T-cell (primary cell): Measurements from ENCODE around the gene ITGA4. TPM values are rescaled to one million over a fixed set of nuclear protein-coding genes. Genes with fewer than 3 reads are reported as not detected.

Experiments used
- ATAC-seq, 4 experiments: fragments of 200-7000 bp in 3 of 4; fragments of 150-1000 bp in 1 of 4; cut with Tn5 transposase; replicated peaks in 1 of 4; 1 replicate in 3 of 4; 2 replicates in 1 of 4; pipeline ENCODE4 v1.10.0; 2021; ENCODE audit warnings: moderate library complexity in 3 of 4, mild to moderate bottlenecking in 2 of 4, moderate number of reproducible peaks in 1 of 4
- CTCF ChIA-PET, 2 donors: fragments of 300-600 bp; sonication (Branson Sonifier 250); formaldehyde crosslinking; loops; one replicate each; lab custom pipeline; 2022; ENCODE audit warnings: antibody characterized with exemption in 2 of 2; lab: Charles Lee
- POLR2A ChIA-PET, 2 donors: fragments of 300-600 bp; sonication (Branson Sonifier 250); formaldehyde crosslinking; loops; one replicate each; lab custom pipeline; 2022; ENCODE audit warnings: antibody characterized with exemption in 2 of 2; lab: Charles Lee
- DNase-seq, 35 experiments: peaks; one replicate each; pipeline versions ENCODE4 v3.0.0 to v3.0.0-alpha.2; 2013 to 2023
- H3K27ac ChIP-seq: one replicate; pipeline ENCODE4 v1.5.1; 2013; ENCODE audit warnings: low read length
- H3K27me3 ChIP-seq, 2 experiments: replicated peaks in 1 of 2; 1 replicate in 1 of 2; 2 replicates in 1 of 2; pipeline versions ENCODE4 v1.6.1 to v1.7.0; 2013; ENCODE audit warnings: low read length in 1 of 2, mixed read lengths in 1 of 2; ENCODE audit not compliant: control insufficient read depth in 2 of 2, insufficient read depth in 2 of 2; ENCODE audit errors: extremely low read depth in 1 of 2
- H3K36me3 ChIP-seq, 2 donors: 1 replicate in 1 of 2; 2 replicates in 1 of 2; pipeline versions ENCODE4 v1.6.1 to v1.7.0; 2013; ENCODE audit warnings: low read length in 1 of 2; ENCODE audit not compliant: control insufficient read depth in 2 of 2, insufficient read depth in 1 of 2; ENCODE audit errors: extremely low read depth in 1 of 2
- H3K4me1 ChIP-seq, 2 experiments: 1 replicate in 1 of 2; 2 replicates in 1 of 2; pipeline versions ENCODE4 v1.6.1 to v1.7.0; 2013; ENCODE audit warnings: low read length in 2 of 2, mixed read lengths in 1 of 2; ENCODE audit not compliant: insufficient read depth in 2 of 2, control insufficient read depth in 1 of 2; ENCODE audit errors: extremely low read depth in 1 of 2
- H3K4me3 ChIP-seq, 2 donors: 1 replicate in 1 of 2; 2 replicates in 1 of 2; pipeline versions ENCODE4 v1.5.1 to v1.7.0; 2013; ENCODE audit warnings: mild to moderate bottlenecking in 2 of 2, low read length in 1 of 2, moderate library complexity in 1 of 2; ENCODE audit not compliant: control insufficient read depth in 1 of 2; ENCODE audit errors: extremely low read depth in 1 of 2
- H3K9me3 ChIP-seq: 2 replicates; pipeline ENCODE4 v1.7.0; 2013
- H3K27ac Mint-ChIP-seq, 2 donors: one replicate each; pipeline ENCODE4 v1.8.0; 2020 to 2021; ENCODE audit warnings: mild to moderate bottlenecking in 2 of 2, mixed read lengths in 2 of 2
- H3K27me3 Mint-ChIP-seq, 2 donors: one replicate each; pipeline ENCODE4 v1.8.0; 2021 to 2022; ENCODE audit warnings: mixed read lengths in 2 of 2
- H3K36me3 Mint-ChIP-seq: one replicate; pipeline ENCODE4 v1.8.0; 2021; ENCODE audit warnings: mixed read lengths
- H3K4me1 Mint-ChIP-seq, 3 donors: one replicate each; pipeline ENCODE4 v1.8.0; 2020 to 2022; ENCODE audit warnings: mixed read lengths in 3 of 3, mild to moderate bottlenecking in 1 of 3
- H3K4me3 Mint-ChIP-seq, 3 donors: one replicate each; pipeline ENCODE4 v1.8.0; 2020 to 2022; ENCODE audit warnings: mild to moderate bottlenecking in 3 of 3, mixed read lengths in 3 of 3, moderate library complexity in 3 of 3
- H3K9me3 Mint-ChIP-seq, 3 donors: one replicate each; pipeline ENCODE4 v1.8.0; 2020 to 2022; ENCODE audit warnings: mixed read lengths in 3 of 3
- WGBS: methylation state at CpG from one replicate; pipeline ENCODE4 v1.1.5; 2013; ENCODE audit warnings: missing lambda C conversion rate; ENCODE audit not compliant: insufficient coverage; 5-methylcytosine and 5-hydroxymethylcytosine counted together
- total RNA-seq, 35 experiments: library from RNA in 6 of 35; stranded (reverse) in 6 of 35; fragments of 120-200 nt in 1 of 35; gene quantifications; one replicate each; pipeline versions ENCODE4 v1.2.1 to v1.2.4 and lab custom pipeline; 2013 to 2026

Gene ITGA4
- total RNA-seq, 5 donors from 2014 or later (not counting 1 experiment from before 2014, with no cell fraction given), result 150 to 318 (median 255) TPM

DNA sequence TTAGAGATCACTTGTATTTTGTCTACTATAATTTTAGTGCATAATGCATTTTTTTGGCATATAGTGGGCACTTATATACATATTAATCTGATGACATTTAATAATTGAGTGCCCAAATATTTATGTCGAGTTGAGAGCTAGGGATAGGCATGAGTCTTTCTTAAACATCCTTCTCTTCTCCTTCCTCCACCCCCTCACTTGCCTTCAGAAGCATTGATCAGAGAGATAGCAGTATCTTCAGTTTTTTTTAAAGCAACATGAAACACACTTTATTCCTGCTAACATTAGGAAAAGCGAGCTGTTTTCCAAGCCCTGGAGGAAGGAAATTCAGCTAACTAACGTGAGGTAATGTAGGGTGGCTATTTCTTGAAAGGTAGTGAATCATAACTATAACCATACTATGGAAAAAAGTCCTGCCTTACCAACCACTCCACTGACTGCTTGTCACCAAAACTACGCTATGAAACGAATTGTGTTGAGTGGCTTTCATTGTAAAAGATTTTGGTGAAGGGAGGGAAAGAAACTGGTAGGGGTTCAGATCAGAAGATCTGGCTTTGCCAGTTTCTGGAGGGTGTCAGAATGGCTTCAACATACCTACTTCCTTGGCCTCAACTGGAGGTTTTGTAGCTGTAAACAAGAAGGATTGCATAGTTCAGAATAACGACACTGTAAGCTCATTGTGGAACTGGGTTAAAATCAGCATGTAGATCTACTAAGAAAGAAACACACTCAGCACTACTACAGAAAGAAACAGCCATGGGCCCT is 2.3 kb upstream of the ITGA4 start:
- CTCF ChIA-PET, result interaction anchor here in 1 of 2 donors (0.7 to 1.6 kb wide), 5 partner anchors 12 to 349 kb away, joined by 3 to 8 read pairs (median 4); no protein-coding TSS in a partner anchor
- WGBS, result no CpG with 5 or more reads among the region's 6 CpGs
- Histone ChIP-seq H3K36me3 (no peaks in the 10 kb centered on the region), H3K4me1 (peaks cover 17 to 29% of the 10 kb centered on the region in 2 experiments), H3K4me3 (no peak overlapping the region), H3K27me3 (no peaks in the 10 kb centered on the region), H3K27ac (peak overlapping the region; percentile 98), H3K9me3 (no peaks in the 10 kb centered on the region)
- H3K27me3 Mint-ChIP-seq, result no peaks in the 10 kb centered on the region
- POLR2A ChIA-PET, result interaction anchor here (0.6 to 0.9 kb wide), 2 partner anchors 16 to 209 kb away, joined by 3 to 7 read pairs; no protein-coding TSS in a partner anchor
- H3K36me3 Mint-ChIP-seq, result peaks cover 16% of the 10 kb centered on the region
- peaks cover 35 to 49% (median 36%) of the 10 kb centered on the region in 3 donors for H3K4me1 Mint-ChIP-seq
- H3K4me3 Mint-ChIP-seq, result peak overlapping the region in 1 of 3 donors; percentile 94
- ATAC-seq (no peak), DNase-seq (peak in 1 of 35 experiments; percentile 22)
- no peaks in the 10 kb centered on the region for H3K9me3 Mint-ChIP-seq
- peak overlapping the region; percentile 94 for H3K27ac Mint-ChIP-seq

DNA sequence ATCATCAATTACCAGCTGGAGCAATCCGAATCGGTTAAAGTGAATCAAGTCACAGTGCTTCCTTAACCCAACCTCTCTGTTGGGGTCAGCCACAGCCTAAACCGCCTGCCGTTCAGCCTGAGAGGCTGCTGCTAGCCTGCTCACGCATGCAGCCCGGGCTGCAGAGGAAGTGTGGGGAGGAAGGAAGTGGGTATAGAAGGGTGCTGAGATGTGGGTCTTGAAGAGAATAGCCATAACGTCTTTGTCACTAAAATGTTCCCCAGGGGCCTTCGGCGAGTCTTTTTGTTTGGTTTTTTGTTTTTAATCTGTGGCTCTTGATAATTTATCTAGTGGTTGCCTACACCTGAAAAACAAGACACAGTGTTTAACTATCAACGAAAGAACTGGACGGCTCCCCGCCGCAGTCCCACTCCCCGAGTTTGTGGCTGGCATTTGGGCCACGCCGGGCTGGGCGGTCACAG is 496 bp upstream of the ITGA4 start:
- 0% methylated on average over 13 of the region's 17 CpGs for WGBS
- H3K27ac ChIP-seq, result peak overlapping the region; percentile 98
- CTCF ChIA-PET, result interaction anchor here (0.6 to 4.2 kb wide), 11 partner anchors 10 to 352 kb away, joined by 3 to 37 read pairs (median 3); no protein-coding TSS in a partner anchor
- H3K4me1 Mint-ChIP-seq, result peaks cover 40 to 67% (median 49%) of the 10 kb centered on the region in 3 donors
- H3K27ac Mint-ChIP-seq, result peak overlapping the region; percentile 94
- no peaks in the 10 kb centered on the region for H3K27me3 ChIP-seq
- H3K36me3 Mint-ChIP-seq, result peaks cover 25% of the 10 kb centered on the region
- no peaks in the 10 kb centered on the region for H3K36me3 ChIP-seq
- no peaks in the 10 kb centered on the region for H3K9me3 ChIP-seq
- peaks cover 17 to 39% of the 10 kb centered on the region in 2 experiments for H3K4me1 ChIP-seq
- H3K4me3 ChIP-seq, result peak overlapping the region; percentile 84 to 97
- ATAC-seq (peak; percentile 72 to 79 (median 78)), DNase-seq (peak; percentile 59 to 87 (median 73))
- POLR2A ChIA-PET, result interaction anchor here (0.6 kb wide), 2 partner anchors 259 to 266 kb away, joined by 3 read pairs; no protein-coding TSS in a partner anchor
- H3K4me3 Mint-ChIP-seq, result peak overlapping the region; percentile 90 to 97 (median 94)
- H3K27me3 Mint-ChIP-seq, result no peaks in the 10 kb centered on the region
- H3K9me3 Mint-ChIP-seq, result no peaks in the 10 kb centered on the region

DNA sequence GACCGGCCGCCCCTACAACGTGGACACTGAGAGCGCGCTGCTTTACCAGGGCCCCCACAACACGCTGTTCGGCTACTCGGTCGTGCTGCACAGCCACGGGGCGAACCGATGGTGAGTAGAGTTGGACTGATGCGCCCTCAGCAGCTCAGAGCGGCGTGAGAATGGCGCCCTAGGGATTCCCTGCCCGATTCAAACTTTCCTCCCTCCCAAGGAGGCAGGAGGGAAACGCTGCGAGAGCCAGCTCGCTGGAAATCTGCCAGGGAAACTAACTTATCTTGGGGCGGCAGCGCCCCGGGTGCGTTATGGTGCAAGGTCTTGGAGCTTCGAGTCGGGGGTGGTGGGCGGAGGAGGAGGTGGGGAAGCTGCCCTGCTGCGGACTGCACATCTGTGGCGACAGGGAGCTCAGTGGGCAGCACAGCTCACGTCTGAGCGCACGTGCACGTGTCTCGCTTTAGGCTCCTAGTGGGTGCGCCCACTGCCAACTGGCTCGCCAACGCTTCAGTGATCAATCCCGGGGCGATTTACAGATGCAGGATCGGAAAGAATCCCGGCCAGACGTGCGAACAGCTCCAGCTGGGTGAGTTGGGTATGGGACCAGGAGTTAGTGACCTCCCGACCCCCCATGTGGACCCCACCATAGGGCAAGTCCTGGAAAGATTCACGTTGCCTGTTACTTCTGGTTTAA is 697 bp downstream of the ITGA4 start:
- 0% methylated on average over 29 of the region's 45 CpGs for WGBS
- Histone ChIP-seq H3K9me3 (no peaks in the 10 kb centered on the region), H3K27ac (peak overlapping the region; percentile 88), H3K36me3 (peaks cover 0 to 3% of the 10 kb centered on the region in 2 donors), H3K4me1 (peaks cover 20 to 50% of the 10 kb centered on the region in 2 experiments), H3K27me3 (no peaks in the 10 kb centered on the region), H3K4me3 (peak overlapping the region; percentile 84 to 97)
- H3K9me3 Mint-ChIP-seq, result no peaks in the 10 kb centered on the region
- H3K27ac Mint-ChIP-seq, result peak overlapping the region; percentile 93 to 98
- POLR2A ChIA-PET, result interaction anchor here in 1 of 2 donors (0.6 to 1.2 kb wide), 6 partner anchors 9 to 334 kb away, joined by 3 to 6 read pairs (median 4); no protein-coding TSS in a partner anchor
- H3K4me1 Mint-ChIP-seq, result peaks cover 49 to 77% (median 55%) of the 10 kb centered on the region in 3 donors
- peak overlapping the region; percentile 90 to 97 (median 94) for H3K4me3 Mint-ChIP-seq
- H3K36me3 Mint-ChIP-seq, result peaks cover 27% of the 10 kb centered on the region
- no peaks in the 10 kb centered on the region for H3K27me3 Mint-ChIP-seq
- ATAC-seq (peak; percentile 10 to 23 (median 17)), DNase-seq (peak in 31 of 35 experiments; percentile 3 to 62 (median 34))
- CTCF ChIA-PET, result interaction anchor here (0.6 to 4.2 kb wide), 18 partner anchors 8 to 354 kb away, joined by 3 to 37 read pairs (median 3); no protein-coding TSS in a partner anchor

DNA sequence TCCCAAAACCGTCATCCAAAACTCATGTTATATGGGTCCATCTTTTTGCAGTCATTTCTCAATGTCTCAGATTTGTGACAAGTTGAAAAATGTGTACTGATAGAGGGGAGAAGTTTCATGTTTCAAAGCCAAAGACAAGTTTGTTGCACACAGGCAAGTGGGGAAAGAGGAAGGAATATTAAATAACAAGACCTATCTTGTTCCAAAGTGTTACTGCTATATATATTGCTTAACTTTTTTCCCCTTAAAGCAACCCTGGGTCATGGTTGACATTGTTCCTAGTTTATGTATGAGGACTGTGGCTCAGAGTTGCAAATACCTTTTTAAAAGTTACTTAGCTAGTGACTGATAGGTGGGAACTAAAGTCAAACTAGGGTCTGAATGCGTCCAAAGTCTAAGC is 1.7 kb downstream of the ITGA4 start:
- no peaks in the 10 kb centered on the region for H3K27me3 Mint-ChIP-seq
- ATAC-seq (no peak), DNase-seq (peak in 1 of 35 experiments; percentile 21)
- peaks cover 0 to 8% of the 10 kb centered on the region in 2 donors for H3K36me3 ChIP-seq
- H3K27ac ChIP-seq, result peak overlapping the region; percentile 88
- peak overlapping the region; percentile 93 to 98 for H3K27ac Mint-ChIP-seq
- no peaks in the 10 kb centered on the region for H3K9me3 ChIP-seq
- peak overlapping the region; percentile 90 to 97 (median 94) for H3K4me3 Mint-ChIP-seq
- ChIA-PET CTCF (interaction anchor here in 1 of 2 donors (0.5 to 4.2 kb wide), 5 partner anchors 8 to 358 kb away, joined by 4 to 37 read pairs (median 6); no protein-coding TSS in a partner anchor), POLR2A (interaction anchor here in 1 of 2 donors (0.6 kb wide), 1 partner anchor 148 kb away, joined by 3 read pairs; no protein-coding TSS in a partner anchor)
- H3K36me3 Mint-ChIP-seq, result peaks cover 35% of the 10 kb centered on the region
- H3K27me3 ChIP-seq, result no peaks in the 10 kb centered on the region
- H3K4me1 ChIP-seq, result peaks cover 24 to 60% of the 10 kb centered on the region in 2 experiments
- H3K4me3 ChIP-seq, result peak overlapping the region; percentile 84 to 97
- peaks cover 59 to 87% (median 65%) of the 10 kb centered on the region in 3 donors for H3K4me1 Mint-ChIP-seq
- H3K9me3 Mint-ChIP-seq, result no peaks in the 10 kb centered on the region
- WGBS, result no CpG with 5 or more reads among the region's 2 CpGs

DNA sequence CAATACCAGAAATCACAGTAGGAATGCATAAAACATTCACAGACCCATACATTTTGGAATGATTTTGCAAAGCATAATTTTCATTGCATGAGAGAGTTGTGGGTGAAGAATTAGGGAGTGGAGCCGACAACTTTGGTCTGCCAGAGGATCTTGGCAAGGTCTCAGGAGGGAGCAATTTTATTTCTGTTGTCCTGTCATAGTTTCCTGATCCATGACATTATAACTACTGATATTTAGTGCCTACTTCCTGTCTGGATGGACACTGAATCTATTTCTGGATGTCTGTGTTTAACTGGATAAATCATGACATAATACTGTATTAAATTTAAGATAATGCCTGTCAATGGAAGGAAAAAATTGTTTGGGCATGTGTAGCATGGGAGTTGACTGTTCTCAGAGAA is 2.4 kb downstream of the ITGA4 start:
- H3K4me1 ChIP-seq, result peaks cover 28 to 64% of the 10 kb centered on the region in 2 experiments
- POLR2A ChIA-PET, result interaction anchor here (0.6 to 0.7 kb wide), 2 partner anchors 155 to 444 kb away, joined by 3 to 5 read pairs; no protein-coding TSS in a partner anchor

More for the DNA sequence above, 2.4 kb downstream of the ITGA4 start:
- peak overlapping the region; percentile 93 to 98 for H3K27ac Mint-ChIP-seq
- H3K36me3 ChIP-seq, result peaks cover 0 to 15% of the 10 kb centered on the region in 2 donors
- no peaks in the 10 kb centered on the region for H3K9me3 ChIP-seq
- peak overlapping the region; percentile 88 for H3K27ac ChIP-seq
- CTCF ChIA-PET, result interaction anchor here (0.7 to 4.2 kb wide), 6 partner anchors 7 to 358 kb away, joined by 3 to 37 read pairs (median 6); no protein-coding TSS in a partner anchor
- peaks cover 43% of the 10 kb centered on the region for H3K36me3 Mint-ChIP-seq
- peak overlapping the region; percentile 84 to 97 for H3K4me3 ChIP-seq
- no peaks in the 10 kb centered on the region for H3K27me3 ChIP-seq
- H3K4me1 Mint-ChIP-seq, result peaks cover 59 to 87% (median 67%) of the 10 kb centered on the region in 3 donors
- H3K9me3 Mint-ChIP-seq, result no peaks in the 10 kb centered on the region
- H3K4me3 Mint-ChIP-seq, result peak overlapping the region; percentile 90 to 97 (median 94)
- WGBS, result no CpG with 5 or more reads among the region's 1 CpG
- no peaks in the 10 kb centered on the region for H3K27me3 Mint-ChIP-seq
- DNase-seq (no peak), ATAC-seq (no peak)
